Esophagus squamous epithelium (tissue), 4 donors: ENCODE results near the gene ANO2.

Experiments
- POLR2A ChIP-seq, 4 donors: fragments of 450-650 bp; IDR thresholded peaks; one replicate each; pipeline ENCODE4 v1.6.1; 2017; ENCODE audit warnings: antibody characterized with exemption in 4 of 4, mild to moderate bottlenecking in 4 of 4, moderate library complexity in 3 of 4
- TF ChIP-seq, protein P1 (sequence below), 6 experiments: fragments of 450-650 bp in 4 of 6; fragments of 200-600 bp in 2 of 6; sonication (generic) in 2 of 6; IDR thresholded peaks; one replicate each; pipeline ENCODE4 v1.5.1; 2016 to 2019; ENCODE audit warnings: antibody characterized with exemption in 6 of 6, mild to moderate bottlenecking in 4 of 6, moderate library complexity in 4 of 6

DNA sequence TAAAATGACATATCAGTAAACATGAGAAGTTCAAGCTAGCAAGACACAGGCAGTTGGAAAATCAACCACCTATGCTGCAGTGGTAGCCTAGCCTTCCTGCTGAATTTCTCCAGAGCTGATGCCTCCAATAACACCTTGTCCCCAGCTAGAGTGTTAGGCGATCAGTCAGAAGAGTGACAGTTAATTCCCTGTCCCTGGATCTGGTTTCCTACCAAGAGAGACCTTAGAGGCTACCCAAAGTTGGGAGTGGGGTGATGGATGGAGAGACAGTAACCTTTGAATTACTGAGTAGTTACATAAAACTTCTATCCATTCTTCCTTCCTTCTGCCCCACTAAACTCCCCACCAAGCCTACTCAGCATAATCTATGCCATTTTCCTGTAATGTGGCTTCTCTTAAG lies 1.9 kb upstream of the ANO2 start:
- TF ChIP-seq, protein P1, sequence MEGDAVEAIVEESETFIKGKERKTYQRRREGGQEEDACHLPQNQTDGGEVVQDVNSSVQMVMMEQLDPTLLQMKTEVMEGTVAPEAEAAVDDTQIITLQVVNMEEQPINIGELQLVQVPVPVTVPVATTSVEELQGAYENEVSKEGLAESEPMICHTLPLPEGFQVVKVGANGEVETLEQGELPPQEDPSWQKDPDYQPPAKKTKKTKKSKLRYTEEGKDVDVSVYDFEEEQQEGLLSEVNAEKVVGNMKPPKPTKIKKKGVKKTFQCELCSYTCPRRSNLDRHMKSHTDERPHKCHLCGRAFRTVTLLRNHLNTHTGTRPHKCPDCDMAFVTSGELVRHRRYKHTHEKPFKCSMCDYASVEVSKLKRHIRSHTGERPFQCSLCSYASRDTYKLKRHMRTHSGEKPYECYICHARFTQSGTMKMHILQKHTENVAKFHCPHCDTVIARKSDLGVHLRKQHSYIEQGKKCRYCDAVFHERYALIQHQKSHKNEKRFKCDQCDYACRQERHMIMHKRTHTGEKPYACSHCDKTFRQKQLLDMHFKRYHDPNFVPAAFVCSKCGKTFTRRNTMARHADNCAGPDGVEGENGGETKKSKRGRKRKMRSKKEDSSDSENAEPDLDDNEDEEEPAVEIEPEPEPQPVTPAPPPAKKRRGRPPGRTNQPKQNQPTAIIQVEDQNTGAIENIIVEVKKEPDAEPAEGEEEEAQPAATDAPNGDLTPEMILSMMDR (IDR thresholded peaks at IDR 0.05), result no peak
- no peak for TF ChIP-seq POLR2A (IDR thresholded peaks at IDR 0.05)
